Endothelial cell of umbilical vein (primary cell): ENCODE data around the gene PCDHGB4. TPM values are rescaled to one million over a fixed set of nuclear protein-coding genes. Genes with fewer than 3 reads are reported as not detected.

Source experiments
- BruUV-seq: library from RNA; stranded (reverse); fragments of 400-500 nt; replicated peaks from 2 replicates; lab custom pipeline; 2021; lab: Mats Ljungman, UMichigan
- CTCF ChIA-PET: fragments of 300-600, 350-600 bp; sonication (Branson Sonifier 250); formaldehyde crosslinking; loops from one replicate; lab custom pipeline; 2021; ENCODE audit warnings: antibody characterized with exemption, inconsistent platforms; lab: Charles Lee
- POLR2A ChIA-PET: fragments of 300-600, 350-600 bp; sonication (Branson Sonifier 250); formaldehyde crosslinking; loops from one replicate; lab custom pipeline; 2021; ENCODE audit warnings: antibody characterized with exemption, inconsistent platforms; lab: Charles Lee
- DNase-seq: peaks from one replicate; pipeline ENCODE4 v3.0.0-alpha.2; 2011; ENCODE audit warnings: low read depth, low spot score
- FAIRE-seq: peaks from 2 replicates; lab custom pipeline; 2011; peaks lifted over from hg19 to GRCh38; lab: Jason Lieb, UNC
- H2AFZ ChIP-seq: 2 replicates; pipeline ENCODE4 v1.6.0; 2012; ENCODE audit warnings: low read depth, low read length, control low read depth, inconsistent platforms
- H3K27ac ChIP-seq: 2 replicates; pipeline ENCODE4 v1.5.1; 2011; ENCODE audit warnings: low read depth, mild to moderate bottlenecking, control low read depth, low read length, moderate library complexity; ENCODE audit not compliant: insufficient read depth
- H3K27me3 ChIP-seq, 2 experiments: 2 replicates each; pipeline versions ENCODE4 v1.6.0 to v1.6.1; 2011; ENCODE audit warnings: low read length in 2 of 2, mixed read lengths in 1 of 2; ENCODE audit not compliant: control insufficient read depth in 2 of 2, insufficient read depth in 2 of 2
- H3K36me3 ChIP-seq, 2 experiments: 2 replicates in 1 of 2; 3 replicates in 1 of 2; pipeline ENCODE4 v1.5.1; 2011; ENCODE audit warnings: low read length in 2 of 2, mild to moderate bottlenecking in 1 of 2, moderate library complexity in 1 of 2; ENCODE audit not compliant: control insufficient read depth in 2 of 2, insufficient read depth in 2 of 2; ENCODE audit errors: extremely low read depth in 1 of 2
- H3K4me1 ChIP-seq: 3 replicates; pipeline ENCODE4 v1.5.1; 2011; ENCODE audit warnings: mild to moderate bottlenecking, low read length; ENCODE audit not compliant: control insufficient read depth, insufficient read depth; ENCODE audit errors: extremely low read depth
- H3K4me2 ChIP-seq: 2 replicates; pipeline ENCODE4 v1.6.1; 2011; ENCODE audit warnings: low read length, control low read depth, mixed read lengths; ENCODE audit not compliant: insufficient read depth
- H3K4me3 ChIP-seq, 3 experiments: fragments of 200-600 bp in 1 of 3; sonication (generic), shearing (Covaris generic) in 1 of 3; replicated peaks in 1 of 3; 2 replicates each; pipeline ENCODE4 v1.5.1; 2011 to 2016; ENCODE audit warnings: control low read depth in 3 of 3, low read length in 3 of 3, mild to moderate bottlenecking in 2 of 3, inconsistent platforms in 1 of 3, low read depth in 1 of 3, moderate library complexity in 1 of 3; ENCODE audit not compliant: insufficient read depth in 1 of 3
- H3K79me2 ChIP-seq: 2 replicates; pipeline ENCODE4 v1.6.0; 2012; ENCODE audit warnings: low read length, inconsistent platforms; ENCODE audit not compliant: control insufficient read depth, insufficient read depth
- H3K9ac ChIP-seq: replicated peaks from 2 replicates; pipeline ENCODE3; 2011; ENCODE audit warnings: low read length, control low read depth; ENCODE audit not compliant: insufficient read depth; ENCODE audit errors: extremely low read depth
- H3K9me1 ChIP-seq: replicated peaks from 3 replicates; pipeline ENCODE4 v1.6.0; 2011; ENCODE audit warnings: mild to moderate bottlenecking, low read length; ENCODE audit not compliant: control insufficient read depth, insufficient read depth; ENCODE audit errors: extremely low read depth
- H3K9me3 ChIP-seq: replicated peaks from 2 replicates; pipeline ENCODE4 v1.5.1; 2012; ENCODE audit warnings: low read length, inconsistent platforms; ENCODE audit not compliant: control insufficient read depth, insufficient read depth
- H4K20me1 ChIP-seq: replicated peaks from 2 replicates; pipeline ENCODE3; 2011; ENCODE audit warnings: mild to moderate bottlenecking, low read length; ENCODE audit not compliant: control insufficient read depth, insufficient read depth; ENCODE audit errors: extremely low read depth
- EZH2 ChIP-seq: IDR thresholded peaks from 2 replicates; pipeline ENCODE4 v1.6.1; 2012; ENCODE audit warnings: borderline replicate concordance, low read depth, mild to moderate bottlenecking, moderate library complexity, low read length, inconsistent platforms; ENCODE audit not compliant: severe bottlenecking
- FOS ChIP-seq: IDR thresholded peaks from 2 replicates; pipeline ENCODE4 v1.6.1; 2011; ENCODE audit warnings: mild to moderate bottlenecking, low read length, moderate library complexity, borderline replicate concordance; ENCODE audit not compliant: insufficient read depth
- JUN ChIP-seq: IDR thresholded peaks from 2 replicates; pipeline ENCODE4 v1.6.1; 2011; ENCODE audit warnings: borderline replicate concordance, low read depth; ENCODE audit not compliant: insufficient read length, insufficient read depth
- MYC ChIP-seq: IDR thresholded peaks from one replicate; pipeline ENCODE4 v1.6.1; 2011; ENCODE audit warnings: mild to moderate bottlenecking, low read depth, low read length
- POLR2A ChIP-seq: IDR thresholded peaks from 2 replicates; pipeline ENCODE4 v1.6.1; 2012; ENCODE audit warnings: low read depth, mild to moderate bottlenecking, control low read depth, low read length
- POLR2AphosphoS5 ChIP-seq: IDR thresholded peaks from 2 replicates; pipeline ENCODE4 v1.6.1; 2012; ENCODE audit warnings: low read depth, mild to moderate bottlenecking, control low read depth, low read length, moderate library complexity; ENCODE audit not compliant: insufficient read depth
- dilution Hi-C: fragments of 300-500 bp; cut with MboI; formaldehyde crosslinking; loops from one replicate; pipeline ENCODE4 v1.15.0; 2019; ENCODE audit warnings: low sequenced_read_pairs; ENCODE audit not compliant: extremely low pct_ligation_motif_present
- intact Hi-C: fragments of 100-400 bp; cut with micrococcal nuclease; formaldehyde crosslinking; loops from one replicate; pipeline ENCODE4 v1.10.0; 2022
- polyA plus RNA-seq, 4 experiments: library from polyadenylated mRNA; depleted of rRNA in 3 of 4; stranded (reverse) in 3 of 4; unstranded in 1 of 4; fragments of >200 nt; gene quantifications; 2 replicates each; pipeline versions ENCODE4 v1.2.1 to v1.2.3, GENCODE V29; 2011 to 2012; ENCODE audit warnings: missing spikeins in 1 of 4
- total RNA-seq: library from RNA; stranded (reverse); gene quantifications from 2 replicates; pipeline ENCODE4 v1.2.3, GENCODE V29; 2021
- TF ChIP-seq, protein P1 (sequence below), 2 donors: IDR thresholded peaks; 1 replicate in 1 of 2; 2 replicates in 1 of 2; pipeline ENCODE4 v1.5.1; 2011; ENCODE audit warnings: low read length in 2 of 2, mild to moderate bottlenecking in 2 of 2, moderate library complexity in 2 of 2, control low read depth in 1 of 2, inconsistent platforms in 1 of 2, low read depth in 1 of 2; ENCODE audit not compliant: insufficient read depth in 1 of 2; ENCODE audit errors: extremely low read depth in 1 of 2

PCDHGB4 gene
- total and polyA plus RNA-seq, 2 donors (not counting 3 experiments of a cell fraction or from before 2014, with no cell fraction given), result 6.5 to 6.9 TPM

- BruUV-seq, result no TSS peak
- ChIA-PET POLR2A (no interaction called here), CTCF (interaction anchor here (1.5 to 4.1 kb wide), 8 partner anchors 8 to 178 kb away, joined by 4 to 32 read pairs (median 6); partner anchors contain the start of genes PCDHGA10, PCDHGA12, PCDHGA4 and PCDHGA6)
- no peaks in the 10 kb centered on the region for H3K36me3 ChIP-seq
- TF ChIP-seq FOS (no peak), MYC (no peak)
- no peaks in the 10 kb centered on the region for H3K9me1 ChIP-seq
- DNase-seq (no peak), FAIRE-seq (no peak)
- H3K9me3 ChIP-seq, result peaks cover 2% of the 10 kb centered on the region
- no peaks in the 10 kb centered on the region for H4K20me1 ChIP-seq
- H3K27me3 ChIP-seq, result peaks cover 31 to 77% of the 10 kb centered on the region in 2 experiments
- no peak overlapping the region for H3K4me2 ChIP-seq
- no peaks in the 10 kb centered on the region for H3K4me1 ChIP-seq
- H3K79me2 ChIP-seq, result no peaks in the 10 kb centered on the region
- H3K4me3 ChIP-seq, result no peak overlapping the region
- dilution Hi-C loops, result no loop called here
- no peak overlapping the region for H3K27ac ChIP-seq
- no peak overlapping the region for H3K9ac ChIP-seq
- no peak overlapping the region for H2AFZ ChIP-seq
- intact Hi-C loops, result no loop called here
These were observed 1.9 kb downstream of the PCDHGB4 start for GRCh38 chr5:141389153-141390042.

GRCh38 chr5:141392429-141393198 lies 5.1 kb downstream of the PCDHGB4 start, which contains the start of gene PCDHGA8:
Gene PCDHGA8, plus strand, starts transcription at chr5:141392633. Its CDS starts 181 bp downstream, at chr5:141392814.
- Histone ChIP-seq H3K79me2 (no peaks in the 10 kb centered on the region), H3K9me1 (no peaks in the 10 kb centered on the region), H3K4me2 (no peak within 1 kb of the TSS), H2AFZ (no peak within 1 kb of the TSS), H3K9me3 (peaks cover 2% of the 10 kb centered on the region), H3K4me3 (no peak within 1 kb of the TSS), H3K4me1 (no peaks in the 10 kb centered on the region), H3K27ac (no peak within 1 kb of the TSS), H3K27me3 (peaks cover 28 to 76% of the 10 kb centered on the region in 2 experiments), H4K20me1 (no peaks in the 10 kb centered on the region), H3K36me3 (no peaks in the 10 kb centered on the region), H3K9ac (no peak within 1 kb of the TSS)
- dilution Hi-C loops (no loop called here), intact Hi-C loops (no loop called here)
- BruUV-seq, result no TSS peak
- DNase-seq (no peak), FAIRE-seq (peak; percentile 26)
- ChIA-PET POLR2A (no interaction called here), CTCF (interaction anchor here (0.8 to 3.7 kb wide), 5 partner anchors 19 to 171 kb away, joined by 3 to 16 read pairs (median 4); partner anchors contain the start of genes PCDHGA10, PCDHGA3 and PCDHGA6)
- TF ChIP-seq MYC, result no peak
- no peak for TF ChIP-seq EZH2
- TF ChIP-seq JUN, result no peak
- no peak for TF ChIP-seq POLR2AphosphoS5
- TF ChIP-seq POLR2A, result no peak
- TF ChIP-seq, protein P1, sequence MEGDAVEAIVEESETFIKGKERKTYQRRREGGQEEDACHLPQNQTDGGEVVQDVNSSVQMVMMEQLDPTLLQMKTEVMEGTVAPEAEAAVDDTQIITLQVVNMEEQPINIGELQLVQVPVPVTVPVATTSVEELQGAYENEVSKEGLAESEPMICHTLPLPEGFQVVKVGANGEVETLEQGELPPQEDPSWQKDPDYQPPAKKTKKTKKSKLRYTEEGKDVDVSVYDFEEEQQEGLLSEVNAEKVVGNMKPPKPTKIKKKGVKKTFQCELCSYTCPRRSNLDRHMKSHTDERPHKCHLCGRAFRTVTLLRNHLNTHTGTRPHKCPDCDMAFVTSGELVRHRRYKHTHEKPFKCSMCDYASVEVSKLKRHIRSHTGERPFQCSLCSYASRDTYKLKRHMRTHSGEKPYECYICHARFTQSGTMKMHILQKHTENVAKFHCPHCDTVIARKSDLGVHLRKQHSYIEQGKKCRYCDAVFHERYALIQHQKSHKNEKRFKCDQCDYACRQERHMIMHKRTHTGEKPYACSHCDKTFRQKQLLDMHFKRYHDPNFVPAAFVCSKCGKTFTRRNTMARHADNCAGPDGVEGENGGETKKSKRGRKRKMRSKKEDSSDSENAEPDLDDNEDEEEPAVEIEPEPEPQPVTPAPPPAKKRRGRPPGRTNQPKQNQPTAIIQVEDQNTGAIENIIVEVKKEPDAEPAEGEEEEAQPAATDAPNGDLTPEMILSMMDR (IDR thresholded peaks at IDR 0.05; ENCODE audit: extremely low read depth in 1 of 2, insufficient read depth in 1 of 2, low read depth in 1 of 2, low read length in 2 of 2), result peak in 1 of 2 donors; percentile 18
- no peak for TF ChIP-seq FOS
